ENCODE results near the gene KDELR3.

- TF ChIP-seq EZH2 (IDR thresholded peaks at IDR 0.05; ENCODE audit: low read depth, unreplicated experiment) = no peak
- TF ChIP-seq POLR2AphosphoS5 (IDR thresholded peaks at IDR 0.05; ENCODE audit: low read depth) = no peak
- no peak for TF ChIP-seq CTCF (conservative IDR thresholded peaks at IDR 0.05; ENCODE audit: low read depth in 2 of 2)
Observed at GRCh38 chr22:38451404-38451803, 16.5 kb upstream of the KDELR3 start.
